Endothelial cell of umbilical vein (primary cell): ENCODE measurements around the gene FASLG.

ENCODE experiments used
- CTCF ChIP-seq, 2 donors: IDR thresholded peaks; 1 replicate in 1 of 2; 2 replicates in 1 of 2; pipeline ENCODE4 v1.5.1; 2011; ENCODE audit warnings: low read length in 2 of 2, mild to moderate bottlenecking in 2 of 2, moderate library complexity in 2 of 2, control low read depth in 1 of 2, inconsistent platforms in 1 of 2, low read depth in 1 of 2; ENCODE audit not compliant: insufficient read depth in 1 of 2; ENCODE audit errors: extremely low read depth in 1 of 2
- MAX ChIP-seq: IDR thresholded peaks from 2 replicates; pipeline ENCODE4 v1.6.1; 2011; ENCODE audit not compliant: insufficient read depth, insufficient read length

DNA sequence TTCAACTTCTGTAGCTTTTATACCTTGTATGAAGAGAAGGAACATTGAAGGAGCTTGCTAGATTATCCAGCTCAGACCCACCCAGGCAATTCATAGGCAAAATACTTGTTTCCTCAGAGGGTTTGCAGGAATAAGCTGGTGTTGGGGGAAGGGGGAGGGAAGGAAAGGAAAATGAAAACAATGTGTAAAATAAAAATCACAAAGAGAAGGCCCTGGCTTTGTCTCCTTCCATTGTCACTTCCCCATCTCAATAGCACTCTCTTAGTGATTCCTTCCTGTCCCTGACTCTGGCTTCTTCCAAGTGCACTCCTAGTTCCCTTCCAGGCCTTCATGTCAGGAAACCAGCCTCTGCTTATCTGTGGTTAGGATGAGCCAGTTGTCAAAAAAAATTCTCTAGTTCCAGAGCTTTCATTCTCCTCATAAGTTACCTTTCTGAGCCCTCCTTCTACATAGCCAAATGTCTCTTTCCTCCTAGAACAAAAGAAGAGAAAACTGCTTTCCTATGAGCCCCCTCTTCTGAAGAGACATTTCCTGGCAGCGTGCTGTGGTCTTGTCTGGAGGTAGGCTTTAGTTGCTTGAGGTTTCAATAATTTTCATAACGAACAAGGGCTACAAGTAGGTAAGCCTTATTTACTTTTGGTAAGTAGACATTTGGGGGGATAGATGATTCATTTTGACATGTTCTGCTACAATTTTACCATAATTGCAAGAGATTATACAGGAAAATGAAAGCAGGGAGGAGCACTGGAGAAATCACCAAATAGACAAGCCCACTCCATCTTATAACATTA is 45.7 kb downstream of the FASLG start:
- TF ChIP-seq MAX (no peak), CTCF (IDR thresholded peaks at IDR 0.05; ENCODE audit: extremely low read depth in 1 of 2, insufficient read depth in 1 of 2, low read depth in 1 of 2, low read length in 2 of 2) (no peak)
